MCF 10A (cell line): ENCODE results near the gene TRIM29. TPM values are rescaled to one million over a fixed set of nuclear protein-coding genes. Genes with fewer than 3 reads are reported as not detected.

Source experiments
- BruUV-seq: library from RNA; stranded (reverse); fragments of 400-500 nt; replicated peaks from 2 replicates; lab custom pipeline; 2021; lab: Mats Ljungman, UMichigan
- CTCF ChIA-PET: fragments of 300-600 bp; sonication (Branson Sonifier 250); formaldehyde crosslinking; extraction: SDS; loops from one replicate; lab custom pipeline; 2021; ENCODE audit warnings: antibody characterized with exemption, inconsistent platforms; lab: Yijun Ruan, JAX
- POLR2A ChIA-PET: fragments of 300-600, 350-650 bp; sonication (Branson Sonifier 250); formaldehyde crosslinking; extraction: SDS; loops from one replicate; lab custom pipeline; 2020; ENCODE audit warnings: antibody characterized with exemption, inconsistent platforms; lab: Yijun Ruan, JAX
- DNase-seq: peaks from one replicate; pipeline ENCODE4 v3.0.0-alpha.2; 2018; ENCODE audit not compliant: unreplicated experiment
- H3K27ac Mint-ChIP-seq: one replicate; pipeline ENCODE4 v1.8.0; 2022; ENCODE audit warnings: mild to moderate bottlenecking, low read depth, mixed read lengths; ENCODE audit not compliant: unreplicated experiment
- H3K27me3 Mint-ChIP-seq: one replicate; pipeline ENCODE4 v1.8.0; 2022; ENCODE audit warnings: mixed read lengths; ENCODE audit not compliant: insufficient read depth, unreplicated experiment
- H3K36me3 Mint-ChIP-seq: one replicate; pipeline ENCODE4 v1.8.0; 2022; ENCODE audit warnings: mild to moderate bottlenecking, moderate library complexity, mixed read lengths; ENCODE audit not compliant: insufficient read depth, unreplicated experiment
- H3K4me1 Mint-ChIP-seq: one replicate; pipeline ENCODE4 v1.8.0; 2022; ENCODE audit warnings: mixed read lengths; ENCODE audit not compliant: insufficient read depth, unreplicated experiment
- H3K4me3 Mint-ChIP-seq: one replicate; pipeline ENCODE4 v1.8.0; 2022; ENCODE audit warnings: mild to moderate bottlenecking, moderate library complexity, mixed read lengths; ENCODE audit not compliant: unreplicated experiment
- H3K9me3 Mint-ChIP-seq: one replicate; pipeline ENCODE4 v1.8.0; 2022; ENCODE audit warnings: mixed read lengths; ENCODE audit not compliant: unreplicated experiment
- CTCF ChIP-seq: fragments of 200-600 bp; IDR thresholded peaks from one replicate; pipeline ENCODE4 v1.8.0; 2022; ENCODE audit warnings: antibody characterized with exemption, mild to moderate bottlenecking; ENCODE audit not compliant: unreplicated experiment
- intact Hi-C: fragments of 100-400 bp; cut with micrococcal nuclease; formaldehyde crosslinking; loops from 2 replicates; pipeline ENCODE4 v1.14.1; 2022
- total RNA-seq: library from RNA; stranded (reverse); gene quantifications from 2 replicates; pipeline ENCODE4 v1.2.3, GENCODE V29; 2022

The TRIM29 gene
- total RNA-seq, 1 experiment from 2014 or later: 93.4 TPM

GRCh38 chr11:120174866-120175265 lies 37.0 kb upstream of the TRIM29 start:
- peaks cover 58% of the 10 kb centered on the region for H3K27me3 Mint-ChIP-seq
- CTCF ChIA-PET: interaction anchor here (0.8 to 8.9 kb wide), 4 partner anchors 55 to 127 kb away, joined by 3 to 220 read pairs (median 28); no protein-coding TSS in a partner anchor
- intact Hi-C loops: no loop called here

GRCh38 chr11:120173807-120174206 lies 35.9 kb upstream of the TRIM29 start:
- Mint-ChIP-seq H3K27me3 (peaks cover 58% of the 10 kb centered on the region), H3K27ac (no peak overlapping the region), H3K4me1 (no peaks in the 10 kb centered on the region), H3K9me3 (no peaks in the 10 kb centered on the region), H3K4me3 (no peak overlapping the region), H3K36me3 (no peaks in the 10 kb centered on the region)
- no peak for DNase-seq
- CTCF ChIA-PET: interaction anchor here (0.7 to 8.9 kb wide), 5 partner anchors 10 to 217 kb away, joined by 3 to 220 read pairs (median 4); no protein-coding TSS in a partner anchor
- no TSS peak for BruUV-seq
- intact Hi-C loops: no loop called here
- POLR2A ChIA-PET: interaction anchor here (0.7 kb wide), 1 partner anchor 85 kb away, joined by 3 read pairs; no protein-coding TSS in a partner anchor
- TF ChIP-seq CTCF: no peak

More at GRCh38 chr11:120174866-120175265, 37.0 kb upstream of the TRIM29 start:
- H3K9me3 Mint-ChIP-seq: no peaks in the 10 kb centered on the region
- H3K27ac Mint-ChIP-seq: no peak overlapping the region
- BruUV-seq: no TSS peak
- H3K4me1 Mint-ChIP-seq: peaks cover 6% of the 10 kb centered on the region
- DNase-seq: no peak
- no peak for TF ChIP-seq CTCF
- no peak overlapping the region for H3K4me3 Mint-ChIP-seq
- POLR2A ChIA-PET: interaction anchor here (0.6 kb wide), 2 partner anchors 150 to 295 kb away, joined by 3 read pairs; partner anchors contain the start of gene TLCD5
- no peaks in the 10 kb centered on the region for H3K36me3 Mint-ChIP-seq

GRCh38 chr11:120173019-120173705 lies 35.2 kb upstream of the TRIM29 start:
- intact Hi-C loops: no loop called here
- H3K36me3 Mint-ChIP-seq: no peaks in the 10 kb centered on the region
- H3K27ac Mint-ChIP-seq: no peak overlapping the region
- BruUV-seq: no TSS peak
- TF ChIP-seq CTCF: no peak
- no peaks in the 10 kb centered on the region for H3K4me1 Mint-ChIP-seq
- no peak overlapping the region for H3K4me3 Mint-ChIP-seq
- ChIA-PET CTCF (interaction anchor here (0.6 to 8.9 kb wide), 9 partner anchors 12 to 218 kb away, joined by 3 to 220 read pairs (median 4); partner anchors contain the start of gene POU2F3), POLR2A (interaction anchor here (0.6 kb wide), 1 partner anchor 39 kb away, joined by 3 read pairs; no protein-coding TSS in a partner anchor)
- peaks cover 58% of the 10 kb centered on the region for H3K27me3 Mint-ChIP-seq
- no peaks in the 10 kb centered on the region for H3K9me3 Mint-ChIP-seq
- no peak for DNase-seq
